Esophagus (tissue), 2 donors: ENCODE results near the gene ACACA. TPM values are rescaled to one million over a fixed set of nuclear protein-coding genes. Genes with fewer than 3 reads are reported as not detected.
"Not testable (repeated sequence)": the region's sequence is repeated elsewhere in the genome, so short reads cannot be mapped to it uniquely, and the experiment has no call there.

Experiments used
- H3K27ac ChIP-seq, 2 donors: one replicate each; pipeline ENCODE4 v1.5.1; 2013; ENCODE audit warnings: low read depth in 2 of 2, mild to moderate bottlenecking in 2 of 2, inconsistent platforms in 1 of 2, low read length in 1 of 2, moderate library complexity in 1 of 2
- H3K27me3 ChIP-seq, 2 donors: one replicate each; pipeline ENCODE4 v1.6.1; 2013; ENCODE audit warnings: low read length in 2 of 2, control low read depth in 1 of 2, mild to moderate bottlenecking in 1 of 2; ENCODE audit not compliant: insufficient read depth in 2 of 2, control insufficient read depth in 1 of 2
- H3K36me3 ChIP-seq, 2 donors: one replicate each; pipeline ENCODE4 v1.6.1; 2013; ENCODE audit warnings: low read length in 1 of 2; ENCODE audit not compliant: control insufficient read depth in 2 of 2, insufficient read depth in 2 of 2
- H3K4me1 ChIP-seq, 2 donors: one replicate each; pipeline ENCODE4 v1.6.1; 2013; ENCODE audit warnings: low read length in 1 of 2; ENCODE audit not compliant: control insufficient read depth in 2 of 2, insufficient read depth in 2 of 2
- H3K4me3 ChIP-seq, 2 donors: one replicate each; pipeline ENCODE4 v1.5.1; 2013; ENCODE audit warnings: low read length in 2 of 2, mild to moderate bottlenecking in 2 of 2, low read depth in 1 of 2, moderate library complexity in 1 of 2
- H3K9me3 ChIP-seq, 2 donors: one replicate each; pipeline ENCODE4 v1.6.1; 2013; ENCODE audit warnings: mild to moderate bottlenecking in 2 of 2, low read depth in 1 of 2, low read length in 1 of 2, moderate library complexity in 1 of 2; ENCODE audit not compliant: control insufficient read depth in 2 of 2, insufficient read depth in 1 of 2
- WGBS, 2 donors: extraction: QIAGEN DNeasy Blood & Tissue Kit; methylation state at CpG; one replicate each; pipeline ENCODE4 v1.1.7; 2013; 5-methylcytosine and 5-hydroxymethylcytosine counted together
- polyA plus RNA-seq, 2 donors: library from polyadenylated mRNA; stranded (reverse); fragments of 200-250 nt; gene quantifications; one replicate each; pipeline ENCODE4 v1.2.3, GENCODE V29; 2013
- donor health status: healthy with polysubstance abuse.
- donor health status: Bipolar disorder and iron deficiency.

The ACACA gene
- polyA plus RNA-seq, 2 donors = 20.0 to 25.4 TPM

- Histone ChIP-seq H3K27me3 (no peaks in the 10 kb centered on the region), H3K9me3 (no peaks in the 10 kb centered on the region), H3K4me1 (peaks cover 0 to 8% of the 10 kb centered on the region in 2 donors), H3K36me3 (no peaks in the 10 kb centered on the region), H3K4me3 (peak overlapping the region; percentile 89 to 95), H3K27ac (peak overlapping the region; percentile 90 to 98)
- 0% methylated on average over 56 to 88 of the region's 88 CpGs for WGBS, 2 donors
These were observed 47.6 kb downstream of the ACACA start for GRCh38 chr17:37358830-37359681.

- H3K36me3 ChIP-seq = no peaks in the 10 kb centered on the region
- peak overlapping the region; percentile 89 to 95 for H3K4me3 ChIP-seq
- no peaks in the 10 kb centered on the region for H3K9me3 ChIP-seq
- H3K27me3 ChIP-seq = no peaks in the 10 kb centered on the region
- H3K4me1 ChIP-seq = peaks cover 0 to 8% of the 10 kb centered on the region in 2 donors
- 2 to 3% methylated on average over 21 of the region's 21 CpGs for WGBS, 2 donors
- H3K27ac ChIP-seq = peak overlapping the region; percentile 90 to 98
These were observed 48.4 kb downstream of the ACACA start for GRCh38 chr17:37358098-37358829.

- H3K4me1 ChIP-seq, H3K9me3 ChIP-seq, H3K27me3 ChIP-seq, H3K36me3 ChIP-seq: not testable (repeated sequence)
- WGBS, 2 donors = 73 to 74% methylated on average over 12 of the region's 12 CpGs
- Histone ChIP-seq H3K4me3 (peak overlapping the region in 1 of 2 donors; percentile 95), H3K27ac (peak overlapping the region; percentile 26 to 42)
These were observed 49.7 kb downstream of the ACACA start for GRCh38 chr17:37356796-37357569.

GRCh38 chr17:37346863-37347402, 59.7 kb downstream of the ACACA start:
- not testable (repeated sequence) for H3K4me1 ChIP-seq, H3K4me3 ChIP-seq, H3K27me3 ChIP-seq, H3K9me3 ChIP-seq, H3K27ac ChIP-seq, H3K36me3 ChIP-seq
- WGBS, 2 donors = 93 to 95% methylated on average over 8 of the region's 8 CpGs

GRCh38 chr17:37344519-37344918, 62.1 kb downstream of the ACACA start:
- no peaks in the 10 kb centered on the region for H3K27me3 ChIP-seq
- 88 to 91% methylated on average over 4 of the region's 4 CpGs for WGBS, 2 donors
- H3K4me1 ChIP-seq = no peaks in the 10 kb centered on the region
- no peaks in the 10 kb centered on the region for H3K36me3 ChIP-seq
- H3K4me3 ChIP-seq = no peak overlapping the region
- H3K27ac ChIP-seq = no peak overlapping the region
- H3K9me3 ChIP-seq = no peaks in the 10 kb centered on the region

- no peak overlapping the region for H3K4me3 ChIP-seq
- WGBS, 2 donors = 92 to 93% methylated on average over 2 of the region's 2 CpGs
- H3K4me1 ChIP-seq = no peaks in the 10 kb centered on the region
- no peaks in the 10 kb centered on the region for H3K9me3 ChIP-seq
- no peak overlapping the region for H3K27ac ChIP-seq
- no peaks in the 10 kb centered on the region for H3K27me3 ChIP-seq
- no peaks in the 10 kb centered on the region for H3K36me3 ChIP-seq
These were observed 64.0 kb downstream of the ACACA start for GRCh38 chr17:37342589-37342988.

- Histone ChIP-seq H3K4me1 (no peaks in the 10 kb centered on the region), H3K27me3 (no peaks in the 10 kb centered on the region), H3K4me3 (no peak overlapping the region), H3K36me3 (no peaks in the 10 kb centered on the region), H3K9me3 (no peaks in the 10 kb centered on the region), H3K27ac (no peak overlapping the region)
- WGBS, 2 donors = 77 to 89% methylated on average over 2 of the region's 2 CpGs
These were observed 65.8 kb downstream of the ACACA start for GRCh38 chr17:37340804-37341203.

GRCh38 chr17:37339321-37339720, 67.3 kb downstream of the ACACA start:
- H3K4me3 ChIP-seq = no peak overlapping the region

GRCh38 chr17:37338847-37339246, 67.8 kb downstream of the ACACA start:
- no peak overlapping the region for H3K4me3 ChIP-seq
- 86 to 90% methylated on average over 3 of the region's 3 CpGs for WGBS, 2 donors
- H3K36me3 ChIP-seq = no peaks in the 10 kb centered on the region
- no peak overlapping the region for H3K27ac ChIP-seq
- no peaks in the 10 kb centered on the region for H3K9me3 ChIP-seq
- no peaks in the 10 kb centered on the region for H3K27me3 ChIP-seq
- no peaks in the 10 kb centered on the region for H3K4me1 ChIP-seq

More at GRCh38 chr17:37339321-37339720, 67.3 kb downstream of the ACACA start:
- Histone ChIP-seq H3K36me3 (no peaks in the 10 kb centered on the region), H3K4me1 (no peaks in the 10 kb centered on the region), H3K27ac (no peak overlapping the region), H3K9me3 (no peaks in the 10 kb centered on the region), H3K27me3 (no peaks in the 10 kb centered on the region)
- WGBS, 2 donors = 74 to 75% methylated on average over 3 of the region's 3 CpGs
